H1 (cell line): ENCODE data around the gene EIF1AX. TPM values are rescaled to one million over a fixed set of nuclear protein-coding genes. Genes with fewer than 3 reads are reported as not detected.

Source experiments
- CTCF ChIA-PET: fragments of 300-600 bp; sonication (Branson Sonifier 250); formaldehyde crosslinking; loops from one replicate; lab custom pipeline; 2021; ENCODE audit not compliant: partially characterized antibody; lab: Charles Lee
- POLR2A ChIA-PET: fragments of 300-600 bp; sonication (Branson Sonifier 250); formaldehyde crosslinking; loops from one replicate; lab custom pipeline; 2021; ENCODE audit warnings: inconsistent platforms; ENCODE audit not compliant: partially characterized antibody; lab: Charles Lee
- DNase-seq, 2 experiments: peaks; one replicate each; pipeline versions ENCODE4 v3.0.0 to v3.0.0-alpha.2; 2010 to 2022; ENCODE audit warnings: low spot score in 2 of 2, low read depth in 1 of 2, mixed read lengths in 1 of 2
- FAIRE-seq: peaks from 2 replicates; lab custom pipeline; 2011; peaks lifted over from hg19 to GRCh38; lab: Jason Lieb, UNC
- H2AFZ ChIP-seq: 2 replicates; pipeline ENCODE4 v1.8.1; 2012; ENCODE audit warnings: low read length, inconsistent platforms
- H2AK5ac ChIP-seq: 2 replicates; pipeline ENCODE4 v1.6.1; 2013; ENCODE audit warnings: low read depth, low read length
- H2BK120ac ChIP-seq: replicated peaks from 2 replicates; pipeline ENCODE3; 2013; ENCODE audit warnings: low read depth, low read length, inconsistent platforms
- H2BK12ac ChIP-seq: 2 replicates; pipeline ENCODE4 v1.6.1; 2013; ENCODE audit warnings: low read depth, low read length
- H2BK15ac ChIP-seq: 2 replicates; pipeline ENCODE4 v1.6.1; 2013; ENCODE audit warnings: low read length
- H2BK20ac ChIP-seq: 2 replicates; pipeline ENCODE4 v1.6.1; 2013; ENCODE audit warnings: low read length
- H2BK5ac ChIP-seq: 2 replicates; pipeline ENCODE4 v1.6.1; 2013; ENCODE audit warnings: low read depth, low read length
- H3K14ac ChIP-seq: 2 replicates; pipeline ENCODE4 v1.6.1; 2013; ENCODE audit warnings: inconsistent platforms; ENCODE audit not compliant: insufficient read length
- H3K18ac ChIP-seq: 2 replicates; pipeline ENCODE4 v1.6.1; 2013; ENCODE audit warnings: low read length; ENCODE audit errors: extremely low read depth
- H3K23ac ChIP-seq: 2 replicates; pipeline ENCODE4 v1.6.1; 2013; ENCODE audit warnings: inconsistent platforms; ENCODE audit not compliant: insufficient read length
- H3K23me2 ChIP-seq: 2 replicates; pipeline ENCODE4 v1.6.1; 2013; ENCODE audit warnings: low read depth, low read length
- H3K27ac ChIP-seq: 2 replicates; pipeline ENCODE4 v1.6.1; 2011; ENCODE audit warnings: low read depth, low read length, inconsistent platforms
- H3K27me3 ChIP-seq, 4 experiments: replicated peaks in 1 of 4; 1 replicate in 1 of 4; 2 replicates in 3 of 4; pipeline versions ENCODE4 v1.6.1 to v1.8.1; 2011 to 2013; ENCODE audit warnings: low read length in 3 of 4, mild to moderate bottlenecking in 3 of 4, inconsistent platforms in 2 of 4, mixed read lengths in 2 of 4, moderate library complexity in 1 of 4; ENCODE audit not compliant: control insufficient read depth in 3 of 4, insufficient read depth in 3 of 4; ENCODE audit errors: extremely low read depth in 1 of 4
- H3K36me3 ChIP-seq, 4 experiments: 2 replicates each; pipeline versions ENCODE4 v1.6.1 to v1.8.1; 2011 to 2013; ENCODE audit warnings: mild to moderate bottlenecking in 4 of 4, low read length in 3 of 4, moderate library complexity in 2 of 4, control low read depth in 1 of 4, inconsistent platforms in 1 of 4; ENCODE audit not compliant: insufficient read depth in 4 of 4, control insufficient read depth in 2 of 4
- H3K4ac ChIP-seq: replicated peaks from 2 replicates; pipeline ENCODE3; 2013; ENCODE audit warnings: low read length, low read depth, mixed read lengths, inconsistent platforms; ENCODE audit not compliant: insufficient read length
- H3K4me1 ChIP-seq, 4 experiments: replicated peaks in 1 of 4; 1 replicate in 1 of 4; 2 replicates in 3 of 4; pipeline versions ENCODE4 v1.6.1 to v1.8.1; 2011 to 2013; ENCODE audit warnings: low read length in 3 of 4, inconsistent platforms in 2 of 4, mixed read lengths in 1 of 4; ENCODE audit not compliant: insufficient read depth in 4 of 4, control insufficient read depth in 3 of 4
- H3K4me2 ChIP-seq, 2 experiments: 2 replicates each; pipeline versions ENCODE4 v1.6.1 to v1.8.1; 2011 to 2013; ENCODE audit warnings: low read depth in 2 of 2, low read length in 2 of 2, control low read depth in 1 of 2, inconsistent platforms in 1 of 2, mild to moderate bottlenecking in 1 of 2; ENCODE audit not compliant: insufficient read depth in 1 of 2
- H3K4me3 ChIP-seq, 4 experiments: fragments of 200-600, 300-600 bp in 1 of 4; sonication (generic), shearing (Covaris generic), sonication (Bioruptor Twin) in 1 of 4; 2 replicates each; pipeline versions ENCODE4 v1.5.1 to v1.8.1; 2011 to 2016; ENCODE audit warnings: low read length in 4 of 4, low read depth in 3 of 4, control low read depth in 2 of 4, inconsistent platforms in 2 of 4, mild to moderate bottlenecking in 2 of 4, mixed read lengths in 1 of 4, moderate library complexity in 1 of 4; ENCODE audit not compliant: insufficient read depth in 2 of 4; ENCODE audit errors: extremely low read depth in 1 of 4
- H3K56ac ChIP-seq: replicated peaks from 2 replicates; pipeline ENCODE3; 2013; ENCODE audit warnings: low read depth, mild to moderate bottlenecking, mixed read lengths, low read length, inconsistent platforms; ENCODE audit not compliant: insufficient read length
- H3K79me1 ChIP-seq: 2 replicates; pipeline ENCODE4 v1.6.1; 2013; ENCODE audit warnings: low read depth, low read length, control low read depth
- H3K79me2 ChIP-seq, 2 experiments: 2 replicates each; pipeline versions ENCODE4 v1.6.1 to v1.8.1; 2012 to 2013; ENCODE audit warnings: low read length in 2 of 2, mild to moderate bottlenecking in 2 of 2, inconsistent platforms in 1 of 2; ENCODE audit not compliant: insufficient read depth in 2 of 2, control insufficient read depth in 1 of 2
- H3K9ac ChIP-seq, 4 experiments: replicated peaks in 1 of 4; 1 replicate in 1 of 4; 2 replicates in 3 of 4; pipeline versions ENCODE4 v1.6.1 to v1.8.1; 2011 to 2013; ENCODE audit warnings: low read depth in 3 of 4, low read length in 3 of 4, control low read depth in 2 of 4, mild to moderate bottlenecking in 2 of 4, moderate library complexity in 2 of 4, inconsistent platforms in 1 of 4; ENCODE audit errors: extremely low read depth in 1 of 4
- H3K9me3 ChIP-seq, 2 experiments: 2 replicates each; pipeline versions ENCODE4 v1.6.1 to v1.8.1; 2012 to 2013; ENCODE audit warnings: mild to moderate bottlenecking in 2 of 2, moderate library complexity in 2 of 2, control low read depth in 1 of 2, inconsistent platforms in 1 of 2, low read depth in 1 of 2, low read length in 1 of 2, mixed read lengths in 1 of 2; ENCODE audit not compliant: insufficient read depth in 2 of 2
- H4K20me1 ChIP-seq, 2 experiments: replicated peaks in 1 of 2; 2 replicates each; pipeline versions ENCODE3 to v1.8.1; 2011 to 2013; ENCODE audit warnings: inconsistent platforms in 2 of 2, low read length in 2 of 2, mild to moderate bottlenecking in 1 of 2; ENCODE audit not compliant: insufficient read depth in 2 of 2, control insufficient read depth in 1 of 2
- H4K5ac ChIP-seq: 2 replicates; pipeline ENCODE4 v1.6.1; 2013; ENCODE audit warnings: low read length, low read depth, mixed read lengths, inconsistent platforms; ENCODE audit not compliant: insufficient read length
- H4K8ac ChIP-seq: 2 replicates; pipeline ENCODE4 v1.8.0; 2013; ENCODE audit warnings: mild to moderate bottlenecking, moderate library complexity, low read length, inconsistent platforms; ENCODE audit not compliant: insufficient read depth; ENCODE audit errors: extremely low read depth
- H4K91ac ChIP-seq: replicated peaks from 2 replicates; pipeline ENCODE3; 2013; ENCODE audit warnings: low read length, mixed read lengths, inconsistent platforms; ENCODE audit not compliant: insufficient read length
- FOSL1 ChIP-seq: IDR thresholded peaks from 2 replicates; pipeline ENCODE4 v1.6.1; 2011; ENCODE audit warnings: mild to moderate bottlenecking, low read depth, low read length, moderate library complexity; ENCODE audit not compliant: insufficient read depth
- POLR2AphosphoS5 ChIP-seq: IDR thresholded peaks from 2 replicates; pipeline ENCODE4 v1.6.1; 2011; ENCODE audit warnings: low read depth, low read length
- SRF ChIP-seq: IDR thresholded peaks from 2 replicates; pipeline ENCODE4 v1.6.1; 2011; ENCODE audit warnings: mild to moderate bottlenecking, low read depth, low read length, moderate library complexity
- WGBS, 2 experiments: shearing (Covaris generic) in 1 of 2; methylation state at CpG; one replicate each; pipeline versions ENCODE4 v1.1.6 to v1.1.7; 2013 to 2015; ENCODE audit warnings: low lambda C conversion rate in 2 of 2, mixed read lengths in 2 of 2, inconsistent platforms in 1 of 2, low coverage in 1 of 2, missing lambda C conversion rate in 1 of 2; ENCODE audit not compliant: insufficient replicate concordance in 2 of 2, insufficient coverage in 1 of 2, insufficient read length in 1 of 2; ENCODE audit errors: extremely low coverage in 1 of 2, missing lambda C conversion rate in 1 of 2; 5-methylcytosine and 5-hydroxymethylcytosine counted together
- polyA plus RNA-seq, 7 experiments: library from polyadenylated mRNA; depleted of rRNA in 3 of 7; stranded (reverse) in 5 of 7; unstranded in 2 of 7; fragments of >200 nt in 5 of 7; fragments of 200-250 nt in 2 of 7; gene quantifications; 1 replicate in 5 of 7; 2 replicates in 1 of 7; 4 replicates in 1 of 7; pipeline versions ENCODE4 v1.2.1 to v1.2.3, GENCODE V29; 2011 to 2013; ENCODE audit warnings: missing spikeins in 2 of 7, mixed read lengths in 2 of 7
- total RNA-seq: library from RNA; stranded (reverse); fragmentation: NEBNext Ultra II Directional; extraction: Animal tissue kit (Norgen Biotek cat#: 25700); gene quantifications from 2 replicates; pipeline ENCODE4 v1.2.1, GENCODE V29; 2021
- TF ChIP-seq, protein P1 (sequence below): IDR thresholded peaks from 2 replicates; pipeline ENCODE4 v1.6.1; 2012; ENCODE audit warnings: inconsistent platforms

EIF1AX gene
- total and polyA plus RNA-seq, 2 of the 8 experiments (the other 6 are each of a cell fraction or from before 2014, with no cell fraction given) = 34.0 to 175 TPM

DNA sequence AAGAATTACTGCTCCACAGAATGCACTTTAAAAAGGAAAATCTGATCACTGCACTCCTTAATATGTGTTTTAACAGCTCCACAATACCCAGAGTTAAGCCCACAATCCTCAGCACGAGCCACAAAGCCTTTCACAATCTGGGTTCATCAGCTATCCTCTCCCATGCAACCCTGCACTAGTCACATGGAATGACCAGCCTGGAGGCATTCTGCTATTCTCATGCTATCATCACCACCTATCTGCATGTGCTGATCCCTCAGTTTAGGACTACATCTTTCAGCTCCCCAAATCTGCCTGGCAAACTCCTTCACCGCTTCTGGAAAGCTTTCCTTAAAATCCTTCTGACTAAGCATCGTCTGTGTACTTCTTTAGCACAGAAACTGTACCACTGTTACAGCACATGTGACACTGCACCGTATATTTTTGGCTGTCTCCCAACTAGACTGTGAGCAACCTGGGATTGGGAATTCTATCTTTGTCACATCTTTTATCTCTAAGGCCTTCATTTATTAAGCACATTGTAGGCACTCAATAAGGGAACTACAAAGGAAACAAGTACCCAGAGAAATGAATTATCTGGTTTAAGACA, 18.3 kb upstream of the EIF1AX start:
- CTCF ChIA-PET = no interaction called here
- no peak overlapping the region for H2BK120ac ChIP-seq
- no peak overlapping the region for H4K5ac ChIP-seq
- H3K4me2 ChIP-seq = no peak overlapping the region
- H4K20me1 ChIP-seq = no peaks in the 10 kb centered on the region
- no peak overlapping the region for H3K4ac ChIP-seq
- no peak overlapping the region for H3K18ac ChIP-seq
- H3K27me3 ChIP-seq = no peaks in the 10 kb centered on the region
- WGBS, 2 experiments = 90% methylated on average over 4 of the region's 4 CpGs; no CpG with 5 or more reads in 1 of the 2 experiments
- POLR2A ChIA-PET = interaction anchor here (2.1 kb wide), 1 partner anchor 18 kb away, joined by 6 read pairs; the partner anchor contains the start of gene EIF1AX
- no peak overlapping the region for H3K27ac ChIP-seq
- H3K36me3 ChIP-seq = peaks cover 2 to 16% (median 8%) of the 10 kb centered on the region in 4 experiments; a peak in 5 of 8 replicates
- H3K79me1 ChIP-seq = no peaks in the 10 kb centered on the region
- H3K56ac ChIP-seq = no peak overlapping the region
- no peaks in the 10 kb centered on the region for H3K79me2 ChIP-seq
- TF ChIP-seq, protein P1, sequence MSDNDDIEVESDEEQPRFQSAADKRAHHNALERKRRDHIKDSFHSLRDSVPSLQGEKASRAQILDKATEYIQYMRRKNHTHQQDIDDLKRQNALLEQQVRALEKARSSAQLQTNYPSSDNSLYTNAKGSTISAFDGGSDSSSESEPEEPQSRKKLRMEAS = no peak
- TF ChIP-seq FOSL1 (no peak), SRF (no peak), POLR2AphosphoS5 (no peak)
- no peak overlapping the region for H2BK5ac ChIP-seq
- no peak for DNase-seq
- no peak overlapping the region for H4K91ac ChIP-seq
- no peak overlapping the region for H3K23ac ChIP-seq
- no peak overlapping the region for H2BK20ac ChIP-seq
- no peak overlapping the region for H3K4me3 ChIP-seq
- FAIRE-seq = no peak
- no peak overlapping the region for H2AFZ ChIP-seq
- no peak overlapping the region for H4K8ac ChIP-seq
- H2AK5ac ChIP-seq = no peak overlapping the region
- H3K14ac ChIP-seq = no peak overlapping the region
- H3K23me2 ChIP-seq = no peaks in the 10 kb centered on the region
- H3K9ac ChIP-seq = no peak overlapping the region
- H3K9me3 ChIP-seq = no peaks in the 10 kb centered on the region
- no peaks in the 10 kb centered on the region for H3K4me1 ChIP-seq
- no peak overlapping the region for H2BK12ac ChIP-seq
- no peak overlapping the region for H2BK15ac ChIP-seq
